HTR-8/SVneo (cell line): Measurements from ENCODE around the gene IQCF6.
"Not testable (repeated sequence)": the region's sequence is repeated elsewhere in the genome, so short reads cannot be mapped to it uniquely, and the experiment has no call there.

Source experiments
- DNase-seq: peaks from one replicate; pipeline ENCODE4 v3.0.0; 2011; ENCODE audit warnings: low spot score, mixed read lengths; ENCODE audit not compliant: insufficient read length
- FAIRE-seq: peaks from 2 replicates; lab custom pipeline; 2011; peaks lifted over from hg19 to GRCh38; lab: Jason Lieb, UNC

Gene IQCF6

DNA sequence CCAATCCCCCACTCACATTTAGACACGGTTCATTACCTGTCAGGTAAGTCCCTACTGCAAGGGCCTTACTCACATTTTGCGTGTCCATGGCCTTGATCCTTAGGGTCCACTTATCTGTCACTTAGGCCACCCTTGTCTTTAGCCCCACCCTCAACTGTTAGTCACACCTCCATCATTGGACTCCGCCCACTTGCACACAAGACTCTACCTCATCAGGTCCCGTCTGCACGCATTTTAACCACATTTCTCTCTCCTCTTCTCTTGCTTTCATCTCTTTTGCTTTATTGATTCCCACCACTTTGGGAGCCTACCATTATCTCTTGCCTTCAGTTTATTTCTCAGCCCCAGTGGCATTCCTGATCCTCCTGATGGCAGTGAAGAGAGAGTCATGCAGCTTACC is at the start of gene IQCF6:
TSS of gene IQCF6 (minus strand) at position 101 of the 400 bp plus-strand sequence. CDS start at position 88, 13 bp downstream.
- no peak for DNase-seq
- FAIRE-seq, result no peak

DNA sequence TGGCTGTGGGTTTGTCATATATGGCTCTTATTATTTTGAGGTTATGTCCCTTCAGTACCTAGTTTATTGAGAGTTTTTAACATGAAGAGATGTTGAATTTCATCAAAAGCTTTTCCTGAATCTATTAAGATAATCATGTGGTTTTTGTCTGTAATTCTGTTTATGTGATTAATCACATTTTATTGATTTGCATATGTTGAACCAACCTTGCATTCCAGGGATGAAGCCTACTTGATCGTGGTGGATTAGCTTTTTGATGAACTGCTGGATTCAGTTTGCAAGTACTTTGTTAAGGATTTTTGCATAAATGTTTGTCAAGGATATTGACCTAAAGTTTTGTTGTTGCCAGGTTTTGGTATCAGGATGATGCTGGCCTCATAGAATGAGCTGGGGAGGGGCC is 49.3 kb upstream of the IQCF6 start:
- FAIRE-seq, result no peak
- DNase-seq, result no peak

DNA sequence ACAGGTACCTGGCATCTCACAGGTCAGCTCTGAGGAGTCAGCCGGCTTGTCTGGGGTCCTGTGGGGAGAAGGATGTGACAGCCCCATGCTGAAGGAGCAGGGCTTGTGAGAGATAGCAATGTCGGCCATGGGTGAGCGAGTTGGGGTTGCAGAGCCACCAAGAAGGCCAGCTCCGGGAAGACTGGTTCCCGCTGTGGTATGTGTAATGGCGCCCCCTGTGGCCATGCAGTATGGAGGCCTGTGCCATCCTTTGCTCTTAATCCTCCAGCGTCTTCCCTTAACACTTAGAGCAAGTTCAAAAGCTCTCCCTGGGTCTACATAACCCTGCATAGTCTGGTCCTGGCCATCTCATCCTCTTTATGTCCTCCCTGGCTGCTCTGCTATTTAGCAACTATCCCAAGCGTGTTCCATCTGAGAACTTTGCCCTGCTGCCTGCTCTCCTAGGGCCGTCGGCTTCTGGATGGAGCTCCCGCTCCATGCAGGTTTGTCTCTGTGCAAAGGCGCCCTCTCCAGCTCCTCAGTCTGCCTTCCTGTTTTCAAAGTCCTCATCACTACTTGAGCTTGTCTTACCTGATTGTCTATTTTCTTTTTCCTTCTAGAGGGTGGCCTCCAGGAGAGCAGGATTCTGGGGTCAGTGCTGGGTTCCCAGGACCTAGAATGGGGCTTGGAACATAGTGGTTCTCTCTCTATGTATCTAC is 40.8 kb upstream of the IQCF6 start:
- DNase-seq (peak; percentile 21), FAIRE-seq (no peak)

DNA sequence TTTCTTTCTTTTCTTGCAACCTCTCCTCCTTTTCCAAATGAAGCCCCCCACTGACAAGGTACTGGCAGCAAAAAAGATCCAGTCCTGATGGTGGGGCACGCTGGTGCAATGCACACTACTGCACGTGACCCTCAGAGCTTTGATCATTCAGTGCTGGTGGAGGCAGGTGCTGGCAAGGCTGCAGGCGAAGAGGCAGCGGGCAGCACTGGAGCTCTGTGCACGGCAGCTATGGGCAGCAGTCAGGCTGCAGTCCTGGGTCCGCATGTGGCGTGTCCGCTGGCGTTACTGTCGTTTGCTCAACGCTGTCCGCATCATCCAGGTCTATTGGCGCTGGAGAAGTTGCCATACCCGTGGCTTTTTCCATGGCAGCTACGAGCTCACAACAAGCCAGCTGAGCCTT is 40.1 kb upstream of the IQCF6 start:
- FAIRE-seq (peak; percentile 66), DNase-seq (no peak)

DNA sequence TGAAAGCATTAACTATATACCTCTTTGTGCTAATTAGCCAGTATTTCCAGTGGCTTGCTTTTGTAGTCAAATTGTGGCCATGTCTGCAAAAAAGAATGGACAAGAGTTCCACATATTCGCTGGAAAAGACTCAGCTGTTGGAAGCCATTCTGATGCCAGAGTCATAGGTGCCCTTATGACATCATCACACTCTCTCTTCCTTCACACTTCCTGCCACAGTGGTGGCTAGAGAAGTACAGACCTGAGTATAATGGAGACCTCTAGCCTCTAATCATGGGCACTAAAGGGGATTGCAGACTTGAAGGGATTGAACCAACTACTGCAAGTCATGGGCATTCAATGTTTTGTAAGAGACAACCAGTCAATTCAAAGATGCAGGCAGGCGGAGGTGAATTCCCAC is 38.3 kb upstream of the IQCF6 start:
- no peak for FAIRE-seq
- DNase-seq, result no peak

DNA sequence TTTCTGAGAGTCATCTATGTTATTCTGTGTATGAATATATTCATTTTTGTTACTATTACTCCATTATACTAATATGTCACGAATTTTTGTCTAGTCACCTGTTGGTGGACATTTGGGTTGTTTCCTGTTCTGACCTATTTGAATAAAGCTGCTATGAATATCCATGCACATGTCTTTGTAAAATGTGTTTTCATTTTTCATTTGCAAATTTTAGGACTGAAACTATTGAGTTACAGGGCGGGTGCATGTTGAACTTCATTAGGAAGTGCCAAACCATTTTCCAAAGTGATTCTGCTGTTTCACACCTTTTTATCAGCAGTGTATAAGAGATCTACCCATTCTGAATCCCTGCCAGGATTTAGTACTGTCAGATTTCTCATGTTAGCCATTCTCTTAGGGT is 37.7 kb upstream of the IQCF6 start:
- FAIRE-seq, result no peak
- DNase-seq, result no peak

DNA sequence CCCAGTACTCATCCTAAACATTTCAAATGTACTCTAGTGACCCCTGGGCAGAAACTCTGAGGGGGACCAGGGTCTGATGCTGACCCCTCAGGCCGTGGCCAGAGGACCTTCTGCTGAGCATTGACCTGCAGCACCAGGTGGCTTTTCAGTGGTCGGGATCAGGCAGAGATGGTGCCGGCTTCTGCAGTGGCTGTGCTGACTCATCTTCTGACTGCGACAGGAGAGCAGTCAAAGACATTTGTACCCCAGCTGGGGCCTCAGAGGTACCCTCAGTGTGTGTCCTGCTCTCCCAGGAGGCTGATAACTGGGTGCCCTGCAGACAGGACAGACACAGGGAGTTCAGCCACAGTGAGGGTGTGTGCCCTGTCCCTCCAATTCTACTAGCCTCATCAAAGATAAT is 36.6 kb upstream of the IQCF6 start:
- DNase-seq, result no peak
- FAIRE-seq, result no peak

DNA sequence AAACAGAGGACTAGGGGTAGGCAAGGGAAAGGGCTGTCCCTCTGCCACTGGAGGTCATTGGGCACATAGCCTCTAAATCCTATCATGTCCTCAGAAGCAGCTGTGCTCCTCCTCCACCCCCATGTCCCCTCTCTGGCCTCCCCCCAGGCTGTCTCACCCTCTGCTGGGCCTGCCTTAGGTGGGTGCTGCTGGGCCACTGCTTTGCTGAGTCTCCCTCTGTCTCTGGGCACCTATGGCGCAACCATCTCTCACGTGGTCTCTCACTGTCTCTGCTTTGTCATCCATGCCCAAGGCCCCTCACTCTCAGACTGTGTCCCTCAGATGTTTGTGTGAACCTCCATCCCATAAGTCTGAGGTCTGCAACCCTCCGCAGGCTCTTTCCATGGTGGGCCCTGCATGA is 35.0 kb upstream of the IQCF6 start:
- FAIRE-seq (no peak), DNase-seq (no peak)

DNA sequence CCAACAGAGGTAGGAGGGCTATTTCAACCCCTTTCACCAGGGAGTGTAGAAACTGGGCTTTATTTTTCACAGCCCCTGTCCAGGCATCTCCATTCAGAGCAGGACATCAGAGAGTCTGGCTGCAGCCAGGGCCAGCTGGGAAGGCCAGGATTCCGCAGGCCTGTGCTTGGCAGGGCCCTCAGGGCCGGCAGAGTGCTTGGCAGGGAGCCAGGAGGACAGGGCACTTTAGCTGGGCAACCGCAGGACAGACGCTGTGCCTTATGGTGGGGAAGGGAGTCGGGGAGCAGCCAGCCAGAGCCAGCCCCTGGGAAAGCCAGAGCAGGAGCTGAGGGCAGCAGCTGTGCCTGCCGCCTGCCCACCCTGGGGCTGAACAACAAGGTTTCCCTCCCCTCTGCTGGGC is 34.5 kb upstream of the IQCF6 start:
- FAIRE-seq (no peak), DNase-seq (no peak)

DNA sequence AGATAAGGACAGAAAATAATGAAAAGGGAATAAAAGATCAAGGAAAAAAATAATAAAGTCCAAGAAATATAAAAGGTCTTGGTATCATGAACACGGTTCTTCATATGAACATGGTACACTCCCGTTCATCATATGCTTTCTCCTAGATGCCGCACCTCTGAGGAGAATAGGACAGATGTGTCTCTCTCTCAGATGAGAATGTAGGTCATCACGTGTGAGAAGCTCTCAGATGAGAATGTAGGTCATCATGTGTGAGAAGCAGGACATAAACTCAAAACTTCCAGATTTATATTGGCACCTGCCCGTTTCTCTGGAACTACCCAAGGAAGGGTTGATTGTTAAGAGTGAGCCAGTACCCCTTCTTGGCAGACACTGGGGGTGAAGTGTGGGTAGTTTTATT is 29.9 kb upstream of the IQCF6 start:
- DNase-seq (no peak), FAIRE-seq (peak; percentile 44)

DNA sequence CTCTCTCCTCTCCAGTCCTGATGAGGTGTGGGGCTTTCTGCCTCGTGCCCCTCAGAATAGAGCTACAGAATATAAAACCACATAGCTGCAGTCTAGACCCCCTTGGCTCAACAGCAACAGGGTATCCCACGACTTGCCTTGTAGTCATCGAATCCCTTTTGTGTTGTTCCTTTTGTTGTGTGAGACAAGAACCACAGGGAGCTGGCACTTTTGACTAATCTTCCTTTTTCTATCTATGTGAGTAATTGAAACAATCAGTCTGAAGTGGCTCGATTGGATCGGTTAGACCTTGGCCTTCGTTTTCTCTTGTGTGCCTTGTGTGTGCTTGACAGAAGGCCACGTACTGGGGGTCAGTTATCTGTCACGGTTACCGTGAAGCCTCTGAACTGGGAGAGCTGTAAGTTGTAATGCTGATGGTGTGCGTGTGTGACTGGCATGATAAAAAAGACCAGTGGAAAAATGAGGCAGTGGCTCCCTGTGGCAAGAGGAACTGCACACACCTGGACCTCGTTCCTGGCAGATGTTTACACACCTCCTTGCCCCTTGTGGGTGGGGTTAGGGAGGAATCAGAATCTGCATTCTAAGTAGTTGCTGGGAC is 23.2 kb upstream of the IQCF6 start:
- DNase-seq, result no peak

DNA sequence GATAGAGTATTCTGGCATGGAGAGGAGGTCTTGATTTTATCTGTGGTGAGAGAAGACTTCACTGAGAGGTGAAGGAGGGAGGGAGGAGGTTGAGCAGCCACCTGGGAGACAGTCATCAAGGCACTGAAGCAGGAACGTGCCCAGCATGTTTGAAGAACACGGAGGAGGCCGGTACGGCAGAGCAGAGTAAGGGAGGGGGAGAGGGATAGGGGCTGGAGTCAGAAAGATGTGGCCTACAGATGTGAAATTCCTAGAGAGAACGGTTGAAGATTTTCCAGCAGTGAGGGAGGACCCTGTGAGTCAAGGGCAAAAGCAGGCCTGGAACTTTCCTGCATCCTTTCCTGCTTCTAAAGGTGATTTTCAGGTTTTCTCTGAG is 21.7 kb upstream of the IQCF6 start:
- DNase-seq (no peak), FAIRE-seq (no peak)

More for the DNA sequence above, 23.2 kb upstream of the IQCF6 start:
- FAIRE-seq, result no peak

DNA sequence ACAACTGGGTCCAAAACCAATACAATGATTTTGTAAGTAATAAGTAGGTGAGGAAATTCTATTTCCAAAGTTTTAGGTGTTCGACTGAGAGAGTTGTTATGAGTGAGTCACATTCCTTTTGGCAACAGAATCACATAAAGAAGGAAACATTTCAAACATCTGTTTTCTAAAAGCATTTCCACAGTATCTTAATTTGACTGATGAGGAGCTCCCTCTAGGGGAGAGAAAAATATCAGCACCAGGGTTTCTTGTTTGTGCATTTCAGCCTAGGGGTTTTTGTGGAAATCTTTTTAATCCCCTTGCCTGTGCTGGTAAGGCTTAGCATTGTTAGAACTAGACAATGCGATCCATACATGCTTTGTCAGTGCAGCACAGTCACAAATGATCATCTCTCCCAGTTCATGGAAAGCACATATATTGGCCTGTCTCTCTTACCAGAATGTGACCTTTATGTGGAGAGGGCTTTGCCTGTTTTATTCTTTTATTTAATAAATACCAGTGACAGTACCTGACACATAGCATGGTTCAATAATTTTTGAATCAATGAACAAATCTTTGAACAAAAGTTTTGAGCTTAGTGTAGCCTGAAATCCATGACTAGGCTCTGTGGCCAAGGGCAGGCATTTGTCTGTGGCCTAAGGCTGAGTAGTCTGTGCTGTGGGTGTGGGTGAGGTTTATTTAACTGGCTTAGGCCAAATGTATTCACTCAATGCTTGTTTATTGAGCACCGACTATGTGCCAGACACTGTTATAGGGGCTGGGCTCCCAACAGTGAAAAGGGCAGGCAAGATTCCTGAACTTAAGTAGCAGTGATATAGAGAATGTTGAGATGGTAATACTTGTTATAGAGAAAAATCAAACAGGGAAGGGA is 21.1 kb upstream of the IQCF6 start:
- DNase-seq (peak; percentile 66), FAIRE-seq (no peak)

DNA sequence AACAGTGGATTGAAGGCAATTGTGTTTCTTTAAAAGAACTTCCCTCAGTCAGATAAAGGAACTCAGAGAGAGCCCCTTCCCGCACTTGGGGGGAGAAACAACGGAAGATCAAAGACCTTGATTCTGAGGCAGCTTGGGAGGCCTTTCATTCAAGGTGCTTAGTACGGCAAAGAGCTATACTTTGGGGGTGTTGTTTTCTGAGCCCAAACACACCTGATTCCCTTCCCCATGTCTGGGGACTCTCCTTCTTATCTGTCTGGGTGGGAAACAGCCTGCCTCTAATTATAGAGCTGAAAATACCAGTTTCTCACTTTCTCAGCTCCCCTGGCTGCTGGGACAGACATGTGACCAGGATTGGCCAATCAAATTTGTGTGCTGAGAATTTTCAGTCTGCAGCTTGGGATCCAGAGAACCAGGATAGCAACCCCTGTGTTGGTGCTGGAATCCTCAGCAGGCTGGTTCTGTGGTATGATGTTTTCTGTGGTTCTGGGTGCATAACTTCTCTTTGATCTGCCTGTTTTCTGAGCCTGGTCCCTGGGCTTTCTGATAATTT is 19.4 kb upstream of the IQCF6 start:
- DNase-seq (no peak), FAIRE-seq (no peak)

DNA sequence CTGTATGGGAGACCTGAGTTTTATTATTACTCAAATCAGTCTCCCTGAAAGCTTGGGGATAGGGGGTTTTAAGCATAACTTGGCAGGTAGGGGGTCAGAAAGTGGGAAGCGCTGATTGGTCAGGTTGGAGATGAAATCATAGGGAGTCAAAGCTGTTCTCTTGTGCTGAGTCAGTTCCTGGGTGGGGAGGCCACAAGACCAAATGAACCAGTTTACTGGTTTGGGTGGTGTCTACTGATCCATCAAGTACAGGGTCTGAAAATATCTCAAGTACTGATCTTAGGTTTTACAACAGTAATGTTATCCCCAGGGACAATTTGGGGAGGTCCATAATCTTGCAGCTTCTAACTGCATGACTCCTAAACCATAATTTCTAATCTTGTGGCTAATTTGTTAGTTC is 17.8 kb upstream of the IQCF6 start:
- DNase-seq (no peak), FAIRE-seq (no peak)

DNA sequence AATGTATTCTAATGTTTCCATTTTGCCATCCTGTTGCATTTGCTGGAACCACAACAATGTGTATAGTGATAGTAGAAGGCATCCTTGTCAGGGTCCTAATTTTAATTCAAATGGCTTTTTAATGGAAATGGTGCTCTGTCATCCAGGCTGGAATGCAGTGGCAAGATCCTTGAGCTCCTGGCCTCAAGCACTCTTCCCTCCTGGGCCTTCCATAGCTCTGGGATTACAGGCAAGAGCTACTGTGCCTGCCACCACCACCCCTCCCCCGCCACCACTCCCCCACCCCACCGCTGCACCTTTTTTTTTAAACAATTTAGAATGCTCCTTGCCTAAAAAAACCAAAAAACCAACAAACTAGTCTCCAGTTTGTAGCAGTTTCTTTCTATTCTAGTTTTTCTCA is 15.2 kb upstream of the IQCF6 start:
- FAIRE-seq, result no peak
- DNase-seq, result no peak

DNA sequence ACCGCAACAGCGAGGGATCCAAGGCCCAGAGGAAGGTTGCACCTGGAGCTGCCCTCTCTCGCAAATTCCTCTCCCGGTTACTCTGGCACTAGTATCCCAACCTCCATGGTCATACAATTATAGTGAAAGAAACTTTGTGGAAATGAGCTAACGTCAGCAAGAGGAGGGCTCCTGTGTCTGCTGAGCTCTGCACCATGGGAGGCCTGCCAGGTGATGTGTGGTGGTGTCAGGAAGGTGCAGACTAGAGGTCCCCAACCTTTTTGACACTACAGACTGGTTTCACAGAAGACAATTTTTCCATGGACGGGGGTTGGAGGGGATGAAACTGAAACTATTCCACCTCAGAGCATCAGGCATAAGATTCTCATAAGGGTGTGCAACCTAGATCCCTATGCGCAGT is 13.2 kb upstream of the IQCF6 start:
- FAIRE-seq, result no peak
- no peak for DNase-seq

DNA sequence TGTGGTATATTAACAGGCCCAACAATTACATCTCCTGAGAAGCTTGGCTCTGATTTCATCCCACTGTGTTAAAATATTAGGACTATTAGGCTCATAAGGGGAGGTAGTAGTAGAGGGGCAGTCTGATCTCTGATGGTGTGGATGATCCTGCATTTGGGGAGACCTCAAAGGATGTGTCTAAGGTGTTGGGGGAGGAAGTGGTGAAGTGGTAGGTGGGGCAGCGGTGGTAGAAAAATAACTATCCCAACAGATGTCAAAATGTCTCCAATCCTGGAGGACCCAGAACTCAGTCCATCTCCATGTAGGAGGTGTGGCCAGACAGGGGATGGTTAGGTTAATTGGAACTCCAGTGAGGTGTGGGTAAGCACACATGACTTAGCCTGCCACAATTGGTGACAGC is 10.4 kb upstream of the IQCF6 start:
- no peak for FAIRE-seq
- DNase-seq, result no peak

DNA sequence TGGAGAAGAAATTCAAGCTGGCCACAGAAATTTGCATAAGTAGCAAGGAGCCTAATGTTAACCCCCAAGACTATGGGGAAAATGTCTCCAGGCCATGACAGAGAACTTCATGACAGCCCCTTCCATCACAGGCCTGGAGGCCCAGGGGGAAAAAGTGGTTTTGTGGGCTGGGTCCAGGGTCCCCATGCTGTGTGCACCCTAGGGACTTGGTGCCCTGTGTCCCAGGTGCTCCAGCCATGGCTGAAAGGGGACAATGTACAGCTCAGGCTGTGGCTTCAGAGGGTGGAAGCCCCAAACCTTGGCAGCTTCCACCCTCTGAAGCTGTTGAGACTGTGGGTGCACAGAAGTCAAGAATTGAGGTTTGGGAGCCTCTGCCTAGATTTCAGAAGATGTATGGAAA is 8.5 kb upstream of the IQCF6 start:
- DNase-seq, FAIRE-seq: not testable (repeated sequence)

DNA sequence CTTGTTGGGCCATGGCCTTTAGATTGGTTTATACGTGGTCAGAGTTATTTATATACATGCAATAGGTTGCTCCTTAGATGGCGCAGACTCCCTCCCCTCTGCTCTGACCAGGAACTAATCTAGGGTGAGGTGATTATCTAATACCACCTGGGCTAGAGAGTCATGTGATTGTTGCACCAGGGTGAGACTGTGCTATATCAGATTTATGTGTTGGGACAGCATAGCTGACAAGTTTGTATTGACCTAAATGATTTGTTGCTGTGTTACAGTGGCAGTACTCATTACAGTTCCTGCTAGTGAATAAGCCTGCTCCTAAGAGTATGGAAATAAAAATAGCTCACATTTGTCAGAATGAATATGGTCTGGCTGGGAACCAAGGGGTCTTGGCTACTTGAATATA is 7.2 kb upstream of the IQCF6 start:
- FAIRE-seq (no peak), DNase-seq (no peak)

DNA sequence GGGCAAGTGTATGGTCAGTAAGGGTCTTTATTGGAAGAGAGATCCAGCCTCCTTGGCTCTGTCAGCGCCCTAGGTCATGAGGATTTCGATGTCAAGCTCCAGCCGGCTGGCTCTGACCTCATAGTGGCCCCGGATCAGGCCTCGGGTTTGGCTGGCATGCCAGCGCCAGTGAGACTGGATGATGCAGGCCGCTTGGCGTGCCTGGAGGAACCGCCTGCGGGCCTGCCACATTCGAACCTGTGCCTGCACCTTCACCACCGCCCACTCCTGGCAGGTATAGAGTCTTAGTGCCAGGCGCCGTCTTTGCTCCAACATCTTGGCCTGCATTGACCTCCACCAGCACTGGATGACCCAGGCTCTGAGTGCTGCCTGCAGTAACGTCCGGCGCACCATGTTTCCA is 483 bp downstream of the IQCF6 start:
- DNase-seq (no peak), FAIRE-seq (peak; percentile 51)
